ENCODE data around the gene RABGAP1L.
"Not testable (repeated sequence)": the region's sequence is repeated elsewhere in the genome, so short reads cannot be mapped to it uniquely, and the experiment has no call there.

RABGAP1L gene

GRCh38 chr1:174815036-174815435 is 655.7 kb downstream of the RABGAP1L start:
- DNase-seq (ENCODE audit: low read depth), result no peak

- DNase-seq (ENCODE audit: low read depth), result no peak
These were observed 656.2 kb downstream of the RABGAP1L start for GRCh38 chr1:174815474-174815908.

- DNase-seq (ENCODE audit: low read depth), result not testable (repeated sequence)
These were observed 657.3 kb downstream of the RABGAP1L start for GRCh38 chr1:174816621-174817020.

GRCh38 chr1:174818014-174818616 is 658.8 kb downstream of the RABGAP1L start:
- no peak for DNase-seq (ENCODE audit: low read depth)

GRCh38 chr1:174818951-174819350 is 659.6 kb downstream of the RABGAP1L start:
- DNase-seq (ENCODE audit: low read depth), result no peak

GRCh38 chr1:174819596-174819995 is 660.3 kb downstream of the RABGAP1L start:
- no peak for DNase-seq (ENCODE audit: low read depth)

GRCh38 chr1:174825127-174825526 is 665.8 kb downstream of the RABGAP1L start:
- DNase-seq (ENCODE audit: low read depth), result no peak

- no peak for DNase-seq (ENCODE audit: low read depth)
These were observed 666.5 kb downstream of the RABGAP1L start for GRCh38 chr1:174825806-174826205.

- DNase-seq (ENCODE audit: low read depth), result no peak
These were observed 668.9 kb downstream of the RABGAP1L start for GRCh38 chr1:174828264-174828663.

GRCh38 chr1:174829990-174830389 is 670.7 kb downstream of the RABGAP1L start:
- no peak for DNase-seq (ENCODE audit: low read depth)

- DNase-seq (ENCODE audit: low read depth), result no peak
These were observed 677.2 kb downstream of the RABGAP1L start for GRCh38 chr1:174836543-174836942.

- no peak for DNase-seq (ENCODE audit: low read depth)
These were observed 678.1 kb downstream of the RABGAP1L start for GRCh38 chr1:174837386-174837785.

GRCh38 chr1:174839211-174839610 is 679.9 kb downstream of the RABGAP1L start:
- DNase-seq (ENCODE audit: low read depth), result no peak

GRCh38 chr1:174841747-174842146 is 682.4 kb downstream of the RABGAP1L start:
- no peak for DNase-seq (ENCODE audit: low read depth)

GRCh38 chr1:174848593-174849560 is 689.6 kb downstream of the RABGAP1L start:
- not testable (repeated sequence) for DNase-seq (ENCODE audit: low read depth)

- DNase-seq (ENCODE audit: low read depth), result no peak
These were observed 691.4 kb downstream of the RABGAP1L start for GRCh38 chr1:174850726-174851125.

- no peak for DNase-seq (ENCODE audit: low read depth)
These were observed 699.0 kb downstream of the RABGAP1L start for GRCh38 chr1:174858301-174858700.

GRCh38 chr1:174870319-174870718 is 711.0 kb downstream of the RABGAP1L start:
- DNase-seq (ENCODE audit: low read depth), result no peak

GRCh38 chr1:174871886-174872285 is 712.6 kb downstream of the RABGAP1L start:
- DNase-seq (ENCODE audit: low read depth), result no peak

- DNase-seq (ENCODE audit: low read depth), result no peak
These were observed 713.3 kb downstream of the RABGAP1L start for GRCh38 chr1:174872615-174873058.

GRCh38 chr1:174874331-174875053 is 715.2 kb downstream of the RABGAP1L start:
- DNase-seq (ENCODE audit: low read depth), result no peak

GRCh38 chr1:174875306-174875705 is 716.0 kb downstream of the RABGAP1L start:
- no peak for DNase-seq (ENCODE audit: low read depth)
